ENCODE results near the gene ZNF264. TPM values are rescaled to one million over a fixed set of nuclear protein-coding genes. Genes with fewer than 3 reads are reported as not detected.

Gene ZNF264
- total RNA-seq (2021; fragmentation: NEBNext Ultra II Directional; extraction: Animal tissue kit (Norgen Biotek cat#: 25700)) (20.0 and 22.9 TPM in 2 replicates), polyA plus RNA-seq (2011; rRNA removed) (3.5 and 3.6 TPM in 2 replicates), polyA minus RNA-seq (2011; rRNA and poly(A)+ RNA removed) (35.1 and 42.7 TPM in 2 replicates)
- polyA plus RNA-seq (2011; cell fraction: cytosol; rRNA removed), result 4.0 TPM
- 7.9 TPM for polyA plus RNA-seq (2011; cell fraction: nucleus; rRNA removed)
- polyA plus RNA-seq (2012, experiment 1 of 2), result 5.5 to 6.3 TPM (median 6.1 TPM) in 4 replicates
- polyA plus RNA-seq (2012, experiment 2 of 2), result 1.7 TPM
- 5.0 TPM for polyA plus RNA-seq (2013, experiment 1 of 2)
- 4.6 TPM for polyA plus RNA-seq (2013, experiment 2 of 2)
- polyA minus RNA-seq (2011; cell fraction: cytosol; rRNA and poly(A)+ RNA removed), result 19.7 TPM
- polyA minus RNA-seq (2011; cell fraction: nucleus; rRNA and poly(A)+ RNA removed), result 27.6 TPM
- long read RNA-seq, experiment 1, partial matches to known transcripts, result 0 of 2 reads
- long read RNA-seq, experiment 1, other reads (novel, unspliced or antisense), result 2 of 2 reads
- long read RNA-seq, experiment 2, result 0 reads

DNA sequence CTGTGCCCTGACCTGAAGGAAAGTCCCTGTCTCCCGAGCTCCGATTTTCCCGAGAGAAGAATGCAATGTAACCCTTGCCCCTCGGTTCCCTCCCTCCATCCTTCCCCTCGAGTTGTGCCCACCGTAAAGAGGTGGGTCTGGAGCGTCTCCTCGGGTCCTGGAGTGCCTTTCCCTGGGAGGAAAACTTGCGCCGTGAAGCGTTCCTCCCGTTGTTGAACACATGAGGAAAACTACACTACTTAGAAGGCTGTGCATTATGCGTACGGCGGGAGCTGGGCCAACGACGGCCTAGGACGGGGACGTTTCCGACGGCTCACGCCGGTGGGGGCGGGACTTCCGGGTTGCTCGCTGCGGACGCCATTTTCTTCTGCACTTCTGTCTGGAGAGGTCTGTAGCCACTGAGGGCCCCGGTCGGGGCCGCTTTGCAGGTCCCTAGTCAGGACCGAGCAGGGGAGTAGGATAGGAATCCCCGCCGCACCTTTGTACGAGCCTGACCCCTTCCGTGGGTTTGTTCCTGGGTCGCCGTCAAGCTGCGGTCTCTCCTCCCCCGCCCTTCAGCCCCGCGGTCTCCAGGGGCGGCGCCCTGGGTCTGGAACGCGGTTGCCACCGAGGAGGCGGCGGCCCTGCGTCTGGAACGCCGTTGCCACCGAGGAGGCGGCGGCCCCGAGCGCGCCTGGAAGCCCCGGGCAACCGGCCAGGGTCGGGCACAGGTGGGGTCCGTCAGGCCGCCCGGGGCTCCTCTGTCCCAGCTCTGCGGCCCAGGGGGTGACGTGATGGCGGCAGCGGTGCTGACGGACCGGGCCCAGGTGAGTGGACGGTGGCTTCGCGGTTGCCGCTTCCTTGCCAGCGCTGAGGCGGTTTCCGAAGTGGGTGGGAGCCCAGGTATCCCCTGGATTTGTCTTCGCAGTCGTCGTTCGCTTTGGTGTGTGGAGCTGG is at the start of gene ZNF264:
ZNF264 (plus strand) TSS at position 360 of the 936 bp plus-strand sequence; CDS start at position 774, 414 bp downstream.
- H4K20me1 ChIP-seq (replicated peaks in 1 of 2; ENCODE audit: control insufficient read depth in 1 of 2, insufficient read depth in 2 of 2, low read length in 2 of 2), result peaks cover 0 to 8% of the 10 kb centered on the region in 2 experiments
- no peak within 1 kb of the TSS; the same call in 1 of the 2 replicates for H2AK5ac ChIP-seq (ENCODE audit: low read depth, low read length)
- H3K4me2 ChIP-seq (ENCODE audit: insufficient read depth in 1 of 2, low read depth in 2 of 2, low read length in 2 of 2), result peak within 1 kb of the TSS; percentile 94 to 97
- peak; percentile 19 to 92 for DNase-seq (ENCODE audit: low read depth in 1 of 2, low spot score in 2 of 2)
- peak within 1 kb of the TSS; percentile 50 for H3K4ac ChIP-seq (replicated peaks; ENCODE audit: insufficient read length, low read depth, low read length)
- no peak within 1 kb of the TSS for H2BK120ac ChIP-seq (replicated peaks; ENCODE audit: low read depth, low read length)
- H3K79me1 ChIP-seq (ENCODE audit: low read depth, low read length), result peaks cover 11% of the 10 kb centered on the region
- no peak within 1 kb of the TSS for H2BK20ac ChIP-seq (ENCODE audit: low read length)
- peaks cover 16 to 20% of the 10 kb centered on the region in 2 experiments; a peak in 3 of 4 replicates for H3K79me2 ChIP-seq (ENCODE audit: control insufficient read depth in 1 of 2, insufficient read depth in 2 of 2, low read length in 2 of 2)
- peak within 1 kb of the TSS; percentile 94 for H4K91ac ChIP-seq (replicated peaks; ENCODE audit: insufficient read length, low read length)
- H3K23ac ChIP-seq (ENCODE audit: insufficient read length), result no peak within 1 kb of the TSS
- H3K9me3 ChIP-seq (ENCODE audit: insufficient read depth in 2 of 2, low read depth in 1 of 2, low read length in 1 of 2), result peaks cover 19 to 25% of the 10 kb centered on the region in 2 experiments
- peak within 1 kb of the TSS; percentile 90 for H3K56ac ChIP-seq (replicated peaks; ENCODE audit: insufficient read length, low read depth, low read length)
- H3K36me3 ChIP-seq (ENCODE audit: control insufficient read depth in 2 of 4, insufficient read depth in 4 of 4, low read length in 3 of 4), result peaks cover 0 to 26% (median 13%) of the 10 kb centered on the region in 4 experiments; a peak in 6 of 8 replicates
- H3K4me1 ChIP-seq (replicated peaks in 1 of 4; ENCODE audit: control insufficient read depth in 3 of 4, insufficient read depth in 4 of 4, low read length in 3 of 4), result peaks cover 0 to 6% (median 0%) of the 10 kb centered on the region in 4 experiments; a peak in 2 of 7 replicates
- peak within 1 kb of the TSS; percentile 78; the same call in 1 of the 2 replicates for H3K27ac ChIP-seq (ENCODE audit: low read depth, low read length)
- WGBS, 2 experiments (ENCODE audit: extremely low coverage in 1 of 2, insufficient coverage in 1 of 2, insufficient read length in 1 of 2, insufficient replicate concordance in 2 of 2, low coverage in 1 of 2, low lambda C conversion rate in 2 of 2, missing lambda C conversion rate in 1 of 2), result 5% methylated on average over 62 of the region's 81 CpGs; no CpG with 5 or more reads in 1 of the 2 experiments
- H3K14ac ChIP-seq (ENCODE audit: insufficient read length), result no peak within 1 kb of the TSS
- H3K23me2 ChIP-seq (ENCODE audit: low read depth, low read length), result peaks cover 11% of the 10 kb centered on the region
- peak within 1 kb of the TSS; percentile 75 to 92 (median 80) for H3K9ac ChIP-seq (replicated peaks in 1 of 4; ENCODE audit: extremely low read depth in 1 of 4, low read depth in 3 of 4, low read length in 3 of 4)
- H3K18ac ChIP-seq (ENCODE audit: extremely low read depth, low read length), result peak within 1 kb of the TSS; percentile 91
- peak within 1 kb of the TSS; percentile 100 for H2AFZ ChIP-seq (ENCODE audit: low read length)
- peak; percentile 13 for FAIRE-seq
- H2BK12ac ChIP-seq (ENCODE audit: low read depth, low read length), result no peak within 1 kb of the TSS
- ChIA-PET POLR2A (ENCODE audit: partially characterized antibody) (interaction anchor here (0.6 to 2.0 kb wide), 9 partner anchors 10 to 595 kb away, joined by 3 to 12 read pairs (median 4); partner anchors contain the start of gene ZNF805), CTCF (ENCODE audit: partially characterized antibody) (interaction anchor here (0.9 to 1.1 kb wide), 2 partner anchors 881 to 1111 kb away, joined by 3 read pairs; no protein-coding TSS in a partner anchor)
- H3K27me3 ChIP-seq (replicated peaks in 1 of 4; ENCODE audit: control insufficient read depth in 3 of 4, extremely low read depth in 1 of 4, insufficient read depth in 3 of 4, low read length in 3 of 4), result no peaks in the 10 kb centered on the region; a peak in 1 of 7 replicates
- H4K5ac ChIP-seq (ENCODE audit: insufficient read length, low read depth, low read length), result peak within 1 kb of the TSS; percentile 92
- peak within 1 kb of the TSS; percentile 82 for H2BK5ac ChIP-seq (ENCODE audit: low read depth, low read length)
- H4K8ac ChIP-seq (ENCODE audit: extremely low read depth, insufficient read depth, low read length), result peak within 1 kb of the TSS; percentile 97
- peak within 1 kb of the TSS; percentile 78 to 99 (median 90) for H3K4me3 ChIP-seq (ENCODE audit: extremely low read depth in 1 of 4, insufficient read depth in 2 of 4, low read depth in 3 of 4, low read length in 4 of 4)
- no peak within 1 kb of the TSS for H2BK15ac ChIP-seq (ENCODE audit: low read length)
- TF ChIP-seq KDM4A (IDR thresholded peaks at IDR 0.05; ENCODE audit: low read depth, low read length, severe bottlenecking) (peak; percentile 94), POLR2AphosphoS5 (IDR thresholded peaks at IDR 0.05; ENCODE audit: low read depth, low read length) (peak; percentile 47; the same call in 1 of the 2 replicates), POLR2A (IDR thresholded peaks at IDR 0.05; ENCODE audit: control extremely low read depth in 1 of 2, low read depth in 2 of 2, low read length in 2 of 2) (peak in 1 of 2 experiments; percentile 75; a peak in 2 of 3 replicates), MAFK (IDR thresholded peaks at IDR 0.05; ENCODE audit: low read depth, low read length) (no peak), PHF8 (conservative IDR thresholded peaks at IDR 0.05; ENCODE audit: low read depth, low read length) (peak; percentile 72), POU5F1 (IDR thresholded peaks at IDR 0.05; ENCODE audit: low read depth, low read length) (no peak)
- TF ChIP-seq, protein P1, sequence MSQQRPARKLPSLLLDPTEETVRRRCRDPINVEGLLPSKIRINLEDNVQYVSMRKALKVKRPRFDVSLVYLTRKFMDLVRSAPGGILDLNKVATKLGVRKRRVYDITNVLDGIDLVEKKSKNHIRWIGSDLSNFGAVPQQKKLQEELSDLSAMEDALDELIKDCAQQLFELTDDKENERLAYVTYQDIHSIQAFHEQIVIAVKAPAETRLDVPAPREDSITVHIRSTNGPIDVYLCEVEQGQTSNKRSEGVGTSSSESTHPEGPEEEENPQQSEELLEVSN (IDR thresholded peaks at IDR 0.05), result peak; percentile 72; the same call in 1 of the 2 replicates

All from H1 (cell line).